ENCODE data around the gene PLLP. TPM values are rescaled to one million over a fixed set of nuclear protein-coding genes. Genes with fewer than 3 reads are reported as not detected.

Gene PLLP
- polyA plus RNA-seq, 1 donor from 2014 or later: not detected

DNA sequence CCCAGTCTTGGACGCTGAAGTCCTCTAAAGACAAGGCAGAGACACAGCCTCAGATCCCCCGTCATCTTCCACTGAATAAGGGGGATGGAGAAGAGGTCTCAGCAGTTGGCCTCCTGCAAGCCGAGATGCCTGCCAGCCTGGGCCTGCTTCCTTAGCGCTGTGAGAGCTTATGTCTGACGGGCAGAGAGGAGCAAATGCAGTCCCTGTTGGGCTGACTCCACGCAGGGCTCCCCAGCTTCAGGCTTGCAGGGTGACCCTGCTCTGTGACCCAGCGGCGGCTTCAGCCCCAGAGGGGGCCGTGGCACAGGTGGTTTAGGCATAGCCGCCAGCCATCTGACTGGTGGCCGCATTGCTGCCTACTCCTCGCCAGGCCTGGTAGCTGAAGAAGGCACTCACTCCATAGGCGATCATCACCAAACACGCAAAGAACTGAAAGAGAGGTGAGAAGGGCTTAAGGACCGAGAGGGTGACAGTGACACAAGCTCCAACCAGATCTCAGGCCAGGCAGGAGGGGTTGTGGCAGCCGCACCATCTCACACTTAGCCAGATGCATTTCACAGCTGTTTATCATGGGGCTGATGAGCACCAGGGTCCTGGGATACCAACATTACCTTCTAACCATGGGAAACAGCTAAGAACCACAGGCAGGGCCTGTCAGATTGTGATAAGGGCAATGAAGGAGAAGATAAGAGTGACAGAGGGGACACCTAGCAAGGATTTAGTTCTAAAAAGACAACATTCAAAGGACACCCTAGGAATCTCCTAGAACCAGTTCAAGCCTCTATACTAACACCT lies 27.7 kb downstream of the PLLP start:
- H3K4me2 ChIP-seq (ENCODE audit: low read length): no peak overlapping the region
- no peaks in the 10 kb centered on the region for H3K9me2 ChIP-seq (ENCODE audit: insufficient read depth, low read length)
- H3K79me2 ChIP-seq (replicated peaks; ENCODE audit: insufficient read depth, low read length): no peaks in the 10 kb centered on the region
- no peak overlapping the region for H3K9ac ChIP-seq (ENCODE audit: low read length)
- peaks cover 7% of the 10 kb centered on the region for H3K36me3 ChIP-seq (ENCODE audit: insufficient read depth, low read length)
- no peaks in the 10 kb centered on the region for H4K20me1 ChIP-seq (ENCODE audit: insufficient read depth)
- H3K27ac ChIP-seq (ENCODE audit: low read length): no peak overlapping the region
- no peak overlapping the region for H2AFZ ChIP-seq (ENCODE audit: low read depth, low read length)
- H3K4me3 ChIP-seq (ENCODE audit: low read length): no peak overlapping the region
- no peaks in the 10 kb centered on the region for H3F3A ChIP-seq (ENCODE audit: insufficient read depth, low read length, poor library complexity, severe bottlenecking)
- H3K27me3 ChIP-seq (ENCODE audit: insufficient read depth, low read depth, low read length): no peaks in the 10 kb centered on the region
- TF ChIP-seq EP300 (conservative IDR thresholded peaks at IDR 0.05; ENCODE audit: poor library complexity, severe bottlenecking): no peak
- no peak for TF ChIP-seq SMC3 (conservative IDR thresholded peaks at IDR 0.05; ENCODE audit: poor library complexity)
- no peaks in the 10 kb centered on the region for H3K9me3 ChIP-seq (ENCODE audit: low read length)

GRCh38 chr16:57255686-57256415 lies 28.6 kb downstream of the PLLP start:
- no peaks in the 10 kb centered on the region for H3K27me3 ChIP-seq (ENCODE audit: insufficient read depth, low read depth, low read length)
- no peaks in the 10 kb centered on the region for H3K9me2 ChIP-seq (ENCODE audit: insufficient read depth, low read length)
- H3F3A ChIP-seq (ENCODE audit: insufficient read depth, low read length, poor library complexity, severe bottlenecking): no peaks in the 10 kb centered on the region
- H2AFZ ChIP-seq (ENCODE audit: low read depth, low read length): no peak overlapping the region
- no peak overlapping the region for H3K4me2 ChIP-seq (ENCODE audit: low read length)
- no peaks in the 10 kb centered on the region for H4K20me1 ChIP-seq (ENCODE audit: insufficient read depth)
- TF ChIP-seq, protein P1, sequence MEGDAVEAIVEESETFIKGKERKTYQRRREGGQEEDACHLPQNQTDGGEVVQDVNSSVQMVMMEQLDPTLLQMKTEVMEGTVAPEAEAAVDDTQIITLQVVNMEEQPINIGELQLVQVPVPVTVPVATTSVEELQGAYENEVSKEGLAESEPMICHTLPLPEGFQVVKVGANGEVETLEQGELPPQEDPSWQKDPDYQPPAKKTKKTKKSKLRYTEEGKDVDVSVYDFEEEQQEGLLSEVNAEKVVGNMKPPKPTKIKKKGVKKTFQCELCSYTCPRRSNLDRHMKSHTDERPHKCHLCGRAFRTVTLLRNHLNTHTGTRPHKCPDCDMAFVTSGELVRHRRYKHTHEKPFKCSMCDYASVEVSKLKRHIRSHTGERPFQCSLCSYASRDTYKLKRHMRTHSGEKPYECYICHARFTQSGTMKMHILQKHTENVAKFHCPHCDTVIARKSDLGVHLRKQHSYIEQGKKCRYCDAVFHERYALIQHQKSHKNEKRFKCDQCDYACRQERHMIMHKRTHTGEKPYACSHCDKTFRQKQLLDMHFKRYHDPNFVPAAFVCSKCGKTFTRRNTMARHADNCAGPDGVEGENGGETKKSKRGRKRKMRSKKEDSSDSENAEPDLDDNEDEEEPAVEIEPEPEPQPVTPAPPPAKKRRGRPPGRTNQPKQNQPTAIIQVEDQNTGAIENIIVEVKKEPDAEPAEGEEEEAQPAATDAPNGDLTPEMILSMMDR (IDR thresholded peaks at IDR 0.05; ENCODE audit: poor library complexity, severe bottlenecking): no peak
- TF ChIP-seq POLR2AphosphoS5 (IDR thresholded peaks at IDR 0.05): no peak
- TF ChIP-seq TAF1 (IDR thresholded peaks at IDR 0.05; ENCODE audit: low read depth): no peak
- no peak for TF ChIP-seq SMC3 (conservative IDR thresholded peaks at IDR 0.05; ENCODE audit: poor library complexity)
- TF ChIP-seq, protein P2, sequence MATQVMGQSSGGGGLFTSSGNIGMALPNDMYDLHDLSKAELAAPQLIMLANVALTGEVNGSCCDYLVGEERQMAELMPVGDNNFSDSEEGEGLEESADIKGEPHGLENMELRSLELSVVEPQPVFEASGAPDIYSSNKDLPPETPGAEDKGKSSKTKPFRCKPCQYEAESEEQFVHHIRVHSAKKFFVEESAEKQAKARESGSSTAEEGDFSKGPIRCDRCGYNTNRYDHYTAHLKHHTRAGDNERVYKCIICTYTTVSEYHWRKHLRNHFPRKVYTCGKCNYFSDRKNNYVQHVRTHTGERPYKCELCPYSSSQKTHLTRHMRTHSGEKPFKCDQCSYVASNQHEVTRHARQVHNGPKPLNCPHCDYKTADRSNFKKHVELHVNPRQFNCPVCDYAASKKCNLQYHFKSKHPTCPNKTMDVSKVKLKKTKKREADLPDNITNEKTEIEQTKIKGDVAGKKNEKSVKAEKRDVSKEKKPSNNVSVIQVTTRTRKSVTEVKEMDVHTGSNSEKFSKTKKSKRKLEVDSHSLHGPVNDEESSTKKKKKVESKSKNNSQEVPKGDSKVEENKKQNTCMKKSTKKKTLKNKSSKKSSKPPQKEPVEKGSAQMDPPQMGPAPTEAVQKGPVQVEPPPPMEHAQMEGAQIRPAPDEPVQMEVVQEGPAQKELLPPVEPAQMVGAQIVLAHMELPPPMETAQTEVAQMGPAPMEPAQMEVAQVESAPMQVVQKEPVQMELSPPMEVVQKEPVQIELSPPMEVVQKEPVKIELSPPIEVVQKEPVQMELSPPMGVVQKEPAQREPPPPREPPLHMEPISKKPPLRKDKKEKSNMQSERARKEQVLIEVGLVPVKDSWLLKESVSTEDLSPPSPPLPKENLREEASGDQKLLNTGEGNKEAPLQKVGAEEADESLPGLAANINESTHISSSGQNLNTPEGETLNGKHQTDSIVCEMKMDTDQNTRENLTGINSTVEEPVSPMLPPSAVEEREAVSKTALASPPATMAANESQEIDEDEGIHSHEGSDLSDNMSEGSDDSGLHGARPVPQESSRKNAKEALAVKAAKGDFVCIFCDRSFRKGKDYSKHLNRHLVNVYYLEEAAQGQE (IDR thresholded peaks at IDR 0.05; ENCODE audit: borderline replicate concordance): no peak
- TF ChIP-seq RAD21 (conservative IDR thresholded peaks at IDR 0.05): no peak
- TF ChIP-seq EZH2 (IDR thresholded peaks at IDR 0.05; ENCODE audit: borderline replicate concordance, insufficient read depth, low read length, poor library complexity, severe bottlenecking): no peak
- no peak for TF ChIP-seq EP300 (conservative IDR thresholded peaks at IDR 0.05; ENCODE audit: poor library complexity, severe bottlenecking)
- no peak for TF ChIP-seq MXI1 (conservative IDR thresholded peaks at IDR 0.05; ENCODE audit: poor library complexity, severe bottlenecking)
- peaks cover 8% of the 10 kb centered on the region for H3K36me3 ChIP-seq (ENCODE audit: insufficient read depth, low read length)
- H3K9me3 ChIP-seq (ENCODE audit: low read length): no peaks in the 10 kb centered on the region
- H3K9ac ChIP-seq (ENCODE audit: low read length): no peak overlapping the region
- no peaks in the 10 kb centered on the region for H3K79me2 ChIP-seq (replicated peaks; ENCODE audit: insufficient read depth, low read length)
- H3K27ac ChIP-seq (ENCODE audit: low read length): no peak overlapping the region
- H3K4me3 ChIP-seq (ENCODE audit: low read length): no peak overlapping the region

Measured in neural cell (in vitro differentiated cells).